Smooth muscle cell (in vitro differentiated cells): Measurements from ENCODE around the gene RTP2. TPM values are rescaled to one million over a fixed set of nuclear protein-coding genes. Genes with fewer than 3 reads are reported as not detected.

Experiments
- DNase-seq: peaks from one replicate; lab custom pipeline; 2025; ENCODE audit not compliant: unreplicated experiment; lab: John Stamatoyannopoulos, UW
- H2AFZ ChIP-seq: fragments of 200-600 bp; sonication (generic); 2 replicates; pipeline ENCODE4 v1.6.0; 2016; ENCODE audit warnings: antibody characterized with exemption, low read depth, mild to moderate bottlenecking
- H3F3A ChIP-seq: fragments of 200-600 bp; sonication (generic); 2 replicates; pipeline ENCODE4 v1.6.0; 2017; ENCODE audit warnings: antibody characterized with exemption, low read depth
- H3K27ac ChIP-seq: fragments of 200-600 bp; sonication (generic); 2 replicates; pipeline ENCODE4 v1.5.1; 2016; ENCODE audit warnings: low read depth, mild to moderate bottlenecking
- H3K27me3 ChIP-seq: fragments of 200-600 bp; sonication (generic); 2 replicates; pipeline ENCODE4 v1.6.1; 2016; ENCODE audit warnings: low read depth, mild to moderate bottlenecking
- H3K36me3 ChIP-seq: fragments of 200-600 bp; sonication (generic); 2 replicates; pipeline ENCODE4 v1.5.1; 2016; ENCODE audit warnings: low read depth
- H3K4me1 ChIP-seq: fragments of 200-600 bp; sonication (generic); 2 replicates; pipeline ENCODE4 v1.5.1; 2016; ENCODE audit warnings: low read depth
- H3K4me2 ChIP-seq: fragments of 200-600 bp; sonication (generic); 2 replicates; pipeline ENCODE4 v1.6.0; 2016; ENCODE audit warnings: mild to moderate bottlenecking
- H3K4me3 ChIP-seq: fragments of 200-600 bp; sonication (generic); 2 replicates; pipeline ENCODE4 v1.5.1; 2016; ENCODE audit warnings: mild to moderate bottlenecking
- H3K79me2 ChIP-seq: fragments of 200-600 bp; sonication (generic); 2 replicates; pipeline ENCODE4 v1.6.0; 2016; ENCODE audit warnings: low read depth, mild to moderate bottlenecking
- H3K9ac ChIP-seq: fragments of 200-600 bp; sonication (generic); 2 replicates; pipeline ENCODE4 v1.6.0; 2016; ENCODE audit warnings: low read depth
- H3K9me3 ChIP-seq: fragments of 200-600 bp; sonication (generic); replicated peaks from 2 replicates; pipeline ENCODE4 v1.5.1; 2016; ENCODE audit warnings: low read depth
- H4K20me1 ChIP-seq: fragments of 200-600 bp; sonication (generic); 2 replicates; pipeline ENCODE4 v1.6.0; 2016; ENCODE audit warnings: low read depth
- WGBS: methylation state at CpG from one replicate; pipeline ENCODE4 v1.1.7; 2016; ENCODE audit warnings: low lambda C conversion rate; 5-methylcytosine and 5-hydroxymethylcytosine counted together
- polyA plus RNA-seq: library from polyadenylated mRNA; unstranded; fragments of >200 nt; fragmentation: Nextera tagmentation; extraction: Ambion mirVana; gene quantifications from 2 replicates; pipeline ENCODE4 v1.2.1, GENCODE V29; 2016
- total RNA-seq: library from RNA; depleted of rRNA; stranded (reverse); fragments of >200 nt; gene quantifications from 2 replicates; pipeline ENCODE4 v1.2.3, GENCODE V29; 2014
- TF ChIP-seq, protein P1 (sequence below): fragments of 200-600 bp; sonication (generic); IDR thresholded peaks from 2 replicates; pipeline ENCODE4 v1.5.1; 2017; ENCODE audit warnings: borderline replicate concordance, mild to moderate bottlenecking, antibody characterized with exemption; ENCODE audit not compliant: insufficient read depth, poor library complexity, severe bottlenecking

The RTP2 gene
- total and polyA plus RNA-seq, 2 experiments from 2014 or later = not detected

DNA sequence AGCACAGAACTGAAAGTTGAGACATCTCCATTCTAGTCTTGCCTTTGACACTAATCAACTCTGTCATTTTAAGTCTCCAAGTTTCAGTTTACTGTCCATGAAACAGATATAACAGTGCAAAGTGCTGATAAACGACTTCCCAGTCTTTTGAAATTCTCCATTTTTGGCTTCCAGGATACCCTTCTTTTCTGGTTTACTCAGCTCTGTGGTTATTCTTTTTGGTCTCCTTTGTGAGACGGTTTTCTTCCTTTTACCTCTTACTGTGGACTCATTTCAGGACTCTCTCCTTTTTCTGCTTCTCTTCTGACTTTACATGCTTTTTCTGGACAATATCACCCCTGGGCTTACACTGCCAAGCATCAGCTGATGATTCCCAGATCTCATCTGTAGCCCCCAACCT is 51.1 kb downstream of the RTP2 start:
- no peak for DNase-seq
- H3K4me2 ChIP-seq = no peak overlapping the region
- no peak overlapping the region for H3K9ac ChIP-seq
- H3K27ac ChIP-seq = no peak overlapping the region
- whole genome bisulfite sequencing = 77% methylated on average over 2 of the region's 2 CpGs
- H3K4me3 ChIP-seq = no peak overlapping the region
- TF ChIP-seq, protein P1, sequence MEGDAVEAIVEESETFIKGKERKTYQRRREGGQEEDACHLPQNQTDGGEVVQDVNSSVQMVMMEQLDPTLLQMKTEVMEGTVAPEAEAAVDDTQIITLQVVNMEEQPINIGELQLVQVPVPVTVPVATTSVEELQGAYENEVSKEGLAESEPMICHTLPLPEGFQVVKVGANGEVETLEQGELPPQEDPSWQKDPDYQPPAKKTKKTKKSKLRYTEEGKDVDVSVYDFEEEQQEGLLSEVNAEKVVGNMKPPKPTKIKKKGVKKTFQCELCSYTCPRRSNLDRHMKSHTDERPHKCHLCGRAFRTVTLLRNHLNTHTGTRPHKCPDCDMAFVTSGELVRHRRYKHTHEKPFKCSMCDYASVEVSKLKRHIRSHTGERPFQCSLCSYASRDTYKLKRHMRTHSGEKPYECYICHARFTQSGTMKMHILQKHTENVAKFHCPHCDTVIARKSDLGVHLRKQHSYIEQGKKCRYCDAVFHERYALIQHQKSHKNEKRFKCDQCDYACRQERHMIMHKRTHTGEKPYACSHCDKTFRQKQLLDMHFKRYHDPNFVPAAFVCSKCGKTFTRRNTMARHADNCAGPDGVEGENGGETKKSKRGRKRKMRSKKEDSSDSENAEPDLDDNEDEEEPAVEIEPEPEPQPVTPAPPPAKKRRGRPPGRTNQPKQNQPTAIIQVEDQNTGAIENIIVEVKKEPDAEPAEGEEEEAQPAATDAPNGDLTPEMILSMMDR = no peak
- no peaks in the 10 kb centered on the region for H3K9me3 ChIP-seq
- no peak overlapping the region for H2AFZ ChIP-seq
- no peaks in the 10 kb centered on the region for H3K27me3 ChIP-seq
- no peaks in the 10 kb centered on the region for H3K36me3 ChIP-seq
- no peaks in the 10 kb centered on the region for H3K79me2 ChIP-seq
- H3F3A ChIP-seq = no peaks in the 10 kb centered on the region
- no peaks in the 10 kb centered on the region for H4K20me1 ChIP-seq
- no peaks in the 10 kb centered on the region for H3K4me1 ChIP-seq

Other genes with a start within 250 kb of the RTP2 start
- not detected in 2 replicates for gene SST, start 32.2 kb downstream of the RTP2 start, total RNA-seq
- not detected in 2 replicates for gene SST, start 32.2 kb downstream of the RTP2 start, polyA plus RNA-seq
- gene BCL6, start 42.9 kb upstream of the RTP2 start, total RNA-seq = 30.8 and 39.1 TPM in 2 replicates
- 16.8 and 18.3 TPM in 2 replicates for gene BCL6, start 42.9 kb upstream of the RTP2 start, polyA plus RNA-seq